Loucy (cell line): ENCODE data around the gene GDA.

ENCODE experiments used
- H2AFZ ChIP-seq: fragments of 200-600 bp; sonication (generic); 2 replicates; pipeline ENCODE4 v1.6.0; 2016; ENCODE audit warnings: antibody characterized with exemption, mild to moderate bottlenecking, low read length, moderate library complexity
- H3F3A ChIP-seq: fragments of 200-600 bp; 2 replicates; pipeline ENCODE4 v1.6.0; 2016; ENCODE audit warnings: antibody characterized with exemption, low read depth, mild to moderate bottlenecking
- H3K27me3 ChIP-seq: fragments of 200-600 bp; sonication (generic); 2 replicates; pipeline ENCODE4 v1.6.1; 2014; ENCODE audit warnings: low read length, mild to moderate bottlenecking; ENCODE audit not compliant: insufficient read depth, poor library complexity, severe bottlenecking
- H3K36me3 ChIP-seq: fragments of 200-600 bp; sonication (generic); 2 replicates; pipeline ENCODE4 v1.6.1; 2016; ENCODE audit warnings: low read length; ENCODE audit not compliant: insufficient read depth
- H3K4me1 ChIP-seq: fragments of 200-600 bp; sonication (generic); 2 replicates; pipeline ENCODE4 v1.5.1; 2014; ENCODE audit warnings: low read length, mild to moderate bottlenecking; ENCODE audit not compliant: insufficient read depth, poor library complexity, severe bottlenecking
- H3K4me2 ChIP-seq: fragments of 200-600 bp; sonication (generic); 2 replicates; pipeline ENCODE4 v1.6.0; 2014; ENCODE audit warnings: antibody characterized with exemption, low read length, low read depth, mild to moderate bottlenecking; ENCODE audit not compliant: poor library complexity, severe bottlenecking
- H3K4me3 ChIP-seq: fragments of 200-600 bp; sonication (generic); 2 replicates; pipeline ENCODE4 v1.5.1; 2014; ENCODE audit warnings: low read length, mild to moderate bottlenecking, mixed read lengths; ENCODE audit not compliant: poor library complexity, severe bottlenecking
- H3K79me2 ChIP-seq: fragments of 200-600 bp; sonication (generic); 2 replicates; pipeline ENCODE4 v1.6.1; 2014; ENCODE audit warnings: low read length; ENCODE audit not compliant: insufficient read depth
- H3K9ac ChIP-seq: fragments of 200-600 bp; sonication (generic); 2 replicates; pipeline ENCODE4 v1.6.0; 2014; ENCODE audit warnings: mild to moderate bottlenecking, low read depth, low read length, moderate library complexity; ENCODE audit not compliant: poor library complexity, severe bottlenecking
- H3K9me2 ChIP-seq: fragments of 200-600 bp; sonication (generic); replicated peaks from 2 replicates; pipeline ENCODE4 v1.6.1; 2016; ENCODE audit warnings: low read depth, low read length, mixed read lengths
- H3K9me3 ChIP-seq: fragments of 200-600 bp; sonication (generic); 2 replicates; pipeline ENCODE4 v1.6.1; 2014; ENCODE audit warnings: mild to moderate bottlenecking, antibody characterized with exemption, low read length, low read depth; ENCODE audit not compliant: insufficient read depth
- H4K20me1 ChIP-seq: fragments of 200-600 bp; sonication (generic); 2 replicates; pipeline ENCODE4 v1.6.0; 2014; ENCODE audit warnings: antibody characterized with exemption, low read length, mild to moderate bottlenecking; ENCODE audit not compliant: insufficient read depth, poor library complexity, severe bottlenecking
- CTCF ChIP-seq: fragments of 200-600 bp; sonication (generic); conservative IDR thresholded peaks from 2 replicates; pipeline ENCODE4 v1.5.1; 2014; ENCODE audit warnings: mild to moderate bottlenecking, antibody characterized with exemption, low read length
- EZH2phosphoT487 ChIP-seq: fragments of 200-600 bp; IDR thresholded peaks from 2 replicates; pipeline ENCODE4 v1.6.1; 2018; ENCODE audit warnings: antibody characterized with exemption, mild to moderate bottlenecking, moderate library complexity, borderline replicate concordance

The GDA gene

DNA sequence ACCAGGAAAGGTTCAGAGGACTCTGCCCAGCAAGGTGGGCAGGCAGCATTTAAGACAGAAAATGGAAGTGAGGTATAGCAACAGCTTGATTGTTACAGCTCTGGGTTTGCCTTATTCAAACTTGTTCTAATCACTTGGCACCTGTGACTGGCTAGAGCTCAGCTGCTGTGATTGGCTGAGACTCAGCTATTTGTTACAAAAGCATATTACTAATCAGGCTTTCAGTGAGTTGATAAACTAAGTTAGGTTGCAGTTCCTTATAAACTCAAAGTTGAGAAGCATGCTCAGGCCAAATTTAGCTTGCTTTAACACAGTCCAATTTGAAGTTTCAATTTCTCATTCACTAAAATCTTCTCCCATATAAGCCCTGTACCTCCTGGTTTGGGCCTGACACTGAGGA lies 56.3 kb downstream of the GDA start:
- Histone ChIP-seq H3F3A (no peaks in the 10 kb centered on the region), H3K4me3 (no peak overlapping the region), H3K9me3 (no peaks in the 10 kb centered on the region), H3K4me1 (no peaks in the 10 kb centered on the region), H3K9me2 (no peaks in the 10 kb centered on the region), H3K79me2 (no peaks in the 10 kb centered on the region), H3K27me3 (no peaks in the 10 kb centered on the region), H3K4me2 (no peak overlapping the region), H3K9ac (no peak overlapping the region), H2AFZ (0 out of 2 replicates have a peak overlapping the region, but pooled peaks have one; percentile 38), H4K20me1 (no peaks in the 10 kb centered on the region), H3K36me3 (no peaks in the 10 kb centered on the region)
- no peak for TF ChIP-seq EZH2phosphoT487
- TF ChIP-seq CTCF = no peak

- H4K20me1 ChIP-seq = no peaks in the 10 kb centered on the region
- H3K9me3 ChIP-seq = no peaks in the 10 kb centered on the region
- TF ChIP-seq CTCF = no peak
- TF ChIP-seq EZH2phosphoT487 = no peak
- H3K36me3 ChIP-seq = no peaks in the 10 kb centered on the region
- no peaks in the 10 kb centered on the region for H3K9me2 ChIP-seq
- H3K9ac ChIP-seq = no peak overlapping the region
- no peak overlapping the region for H3K4me2 ChIP-seq
- H3K4me3 ChIP-seq = no peak overlapping the region
- no peaks in the 10 kb centered on the region for H3K27me3 ChIP-seq
- no peaks in the 10 kb centered on the region for H3K4me1 ChIP-seq
- no peak overlapping the region for H2AFZ ChIP-seq
- no peaks in the 10 kb centered on the region for H3F3A ChIP-seq
- H3K79me2 ChIP-seq = no peaks in the 10 kb centered on the region
Observed at GRCh38 chr9:72207278-72207677, 58.0 kb downstream of the GDA start.

DNA sequence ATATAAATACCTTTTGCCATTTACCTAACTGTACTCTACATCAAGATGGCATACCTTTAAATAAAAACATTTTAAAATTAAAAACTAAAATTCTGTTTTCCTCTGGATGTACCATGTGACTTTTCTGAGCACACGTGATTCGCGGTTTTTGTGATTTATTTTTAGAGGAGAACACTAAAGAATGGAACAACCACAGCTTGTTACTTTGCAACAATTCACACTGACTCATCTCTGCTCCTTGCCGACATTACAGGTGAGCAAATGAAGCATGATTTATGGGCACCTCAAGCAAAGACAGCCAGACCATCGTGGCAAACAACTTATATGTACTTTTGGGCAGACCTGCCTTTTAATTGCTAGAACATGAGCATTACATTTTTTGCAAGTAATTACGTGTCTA lies 61.3 kb downstream of the GDA start:
- Histone ChIP-seq H3K79me2 (no peaks in the 10 kb centered on the region), H4K20me1 (no peaks in the 10 kb centered on the region), H3K9me2 (no peaks in the 10 kb centered on the region), H3K4me2 (no peak overlapping the region), H3K4me3 (no peak overlapping the region), H3K9me3 (no peaks in the 10 kb centered on the region), H2AFZ (no peak overlapping the region), H3K9ac (no peak overlapping the region), H3F3A (no peaks in the 10 kb centered on the region), H3K36me3 (no peaks in the 10 kb centered on the region), H3K27me3 (no peaks in the 10 kb centered on the region), H3K4me1 (no peaks in the 10 kb centered on the region)
- TF ChIP-seq CTCF (no peak), EZH2phosphoT487 (no peak)
